Measurements from ENCODE around the gene HEMK1. TPM values are rescaled to one million over a fixed set of nuclear protein-coding genes. Genes with fewer than 3 reads are reported as not detected.

The HEMK1 gene
- total RNA-seq, 3 donors from 2014 or later, result 6.1 to 10.7 (median 9.2) TPM

- TF ChIP-seq CTCF (IDR thresholded peaks at IDR 0.05) (no peak), POLR2AphosphoS5 (IDR thresholded peaks at IDR 0.05) (no peak), POLR2A (IDR thresholded peaks at IDR 0.05) (no peak)
- H3K4me1 ChIP-seq, result peaks cover 5 to 12% of the 10 kb centered on the region in 2 donors
- H3K36me3 ChIP-seq, result no peaks in the 10 kb centered on the region
- H3K27me3 ChIP-seq, result no peaks in the 10 kb centered on the region
- no peaks in the 10 kb centered on the region for H3K9me3 ChIP-seq
- H3K4me3 ChIP-seq, result no peak overlapping the region
- no peak for DNase-seq (ENCODE audit: low spot score in 2 of 2)
- no peak overlapping the region for H3K27ac ChIP-seq
- intact Hi-C loops (cut with DNase I; ENCODE audit: low total_unique reads), result no loop called here
These were observed 61.6 kb downstream of the HEMK1 start for GRCh38 chr3:50630877-50631276.

GRCh38 chr3:50632450-50632849, 63.1 kb downstream of the HEMK1 start:
- Histone ChIP-seq H3K36me3 (no peaks in the 10 kb centered on the region), H3K27me3 (no peaks in the 10 kb centered on the region), H3K4me1 (peaks cover 5 to 12% of the 10 kb centered on the region in 2 donors), H3K9me3 (no peaks in the 10 kb centered on the region), H3K4me3 (no peak overlapping the region), H3K27ac (no peak overlapping the region)
- intact Hi-C loops (cut with DNase I; ENCODE audit: low total_unique reads), result no loop called here
- no peak for TF ChIP-seq CTCF (IDR thresholded peaks at IDR 0.05)
- no peak for TF ChIP-seq POLR2A (IDR thresholded peaks at IDR 0.05)
- no peak for TF ChIP-seq POLR2AphosphoS5 (IDR thresholded peaks at IDR 0.05)
- DNase-seq (ENCODE audit: low spot score in 2 of 2), result no peak

- no peak for DNase-seq (ENCODE audit: low spot score in 2 of 2)
- Histone ChIP-seq H3K4me3 (no peak overlapping the region), H3K27me3 (no peaks in the 10 kb centered on the region), H3K4me1 (peaks cover 5 to 12% of the 10 kb centered on the region in 2 donors), H3K9me3 (no peaks in the 10 kb centered on the region), H3K36me3 (no peaks in the 10 kb centered on the region), H3K27ac (no peak overlapping the region)
- intact Hi-C loops (cut with DNase I; ENCODE audit: low total_unique reads), result no loop called here
- no peak for TF ChIP-seq POLR2A (IDR thresholded peaks at IDR 0.05)
- TF ChIP-seq POLR2AphosphoS5 (IDR thresholded peaks at IDR 0.05), result no peak
- no peak for TF ChIP-seq CTCF (IDR thresholded peaks at IDR 0.05)
These were observed 64.0 kb downstream of the HEMK1 start for GRCh38 chr3:50633230-50633790.

GRCh38 chr3:50635066-50635465, 65.7 kb downstream of the HEMK1 start:
- Histone ChIP-seq H3K4me3 (no peak overlapping the region), H3K4me1 (peaks cover 5 to 12% of the 10 kb centered on the region in 2 donors), H3K27me3 (no peaks in the 10 kb centered on the region), H3K27ac (no peak overlapping the region), H3K36me3 (no peaks in the 10 kb centered on the region), H3K9me3 (no peaks in the 10 kb centered on the region)
- intact Hi-C loops (cut with DNase I; ENCODE audit: low total_unique reads), result no loop called here
- DNase-seq (ENCODE audit: low spot score in 2 of 2), result no peak
- TF ChIP-seq CTCF (IDR thresholded peaks at IDR 0.05) (no peak), POLR2A (IDR thresholded peaks at IDR 0.05) (no peak)

GRCh38 chr3:50637011-50637410, 67.7 kb downstream of the HEMK1 start:
- intact Hi-C loops (cut with DNase I; ENCODE audit: low total_unique reads), result no loop called here
- Histone ChIP-seq H3K9me3 (no peaks in the 10 kb centered on the region), H3K36me3 (no peaks in the 10 kb centered on the region), H3K27ac (no peak overlapping the region), H3K4me3 (no peak overlapping the region), H3K27me3 (no peaks in the 10 kb centered on the region), H3K4me1 (peaks cover 2 to 7% of the 10 kb centered on the region in 2 donors)
- no peak for TF ChIP-seq POLR2A (IDR thresholded peaks at IDR 0.05)
- no peak for TF ChIP-seq POLR2AphosphoS5 (IDR thresholded peaks at IDR 0.05)
- TF ChIP-seq CTCF (IDR thresholded peaks at IDR 0.05), result no peak
- DNase-seq (ENCODE audit: low spot score in 2 of 2), result no peak

All from breast epithelium (tissue), 4 donors.